ENCODE measurements around the gene KLHL41.
"Not testable (repeated sequence)": the region's sequence is repeated elsewhere in the genome, so short reads cannot be mapped to it uniquely, and the experiment has no call there.

Gene KLHL41

DNA sequence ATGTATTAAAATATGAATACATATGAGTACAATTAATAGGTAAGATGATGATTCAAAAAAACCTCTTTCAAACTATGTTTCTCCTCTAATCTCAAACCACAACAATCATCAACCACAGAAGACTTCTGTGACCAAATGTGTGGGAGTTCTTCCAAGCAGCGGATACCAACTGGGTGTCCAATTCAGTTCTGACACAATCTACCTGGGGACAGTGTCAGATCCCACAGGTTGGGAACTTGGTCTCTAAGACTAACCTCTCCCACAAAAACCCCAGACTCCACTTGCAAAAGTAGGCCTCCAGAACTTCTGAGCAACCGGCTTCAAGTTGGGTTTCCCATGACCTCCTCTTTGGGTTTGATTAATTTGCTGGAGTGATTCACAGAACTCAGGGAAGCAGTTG, 37.3 kb downstream of the KLHL41 start:
- TF ChIP-seq, protein P1, sequence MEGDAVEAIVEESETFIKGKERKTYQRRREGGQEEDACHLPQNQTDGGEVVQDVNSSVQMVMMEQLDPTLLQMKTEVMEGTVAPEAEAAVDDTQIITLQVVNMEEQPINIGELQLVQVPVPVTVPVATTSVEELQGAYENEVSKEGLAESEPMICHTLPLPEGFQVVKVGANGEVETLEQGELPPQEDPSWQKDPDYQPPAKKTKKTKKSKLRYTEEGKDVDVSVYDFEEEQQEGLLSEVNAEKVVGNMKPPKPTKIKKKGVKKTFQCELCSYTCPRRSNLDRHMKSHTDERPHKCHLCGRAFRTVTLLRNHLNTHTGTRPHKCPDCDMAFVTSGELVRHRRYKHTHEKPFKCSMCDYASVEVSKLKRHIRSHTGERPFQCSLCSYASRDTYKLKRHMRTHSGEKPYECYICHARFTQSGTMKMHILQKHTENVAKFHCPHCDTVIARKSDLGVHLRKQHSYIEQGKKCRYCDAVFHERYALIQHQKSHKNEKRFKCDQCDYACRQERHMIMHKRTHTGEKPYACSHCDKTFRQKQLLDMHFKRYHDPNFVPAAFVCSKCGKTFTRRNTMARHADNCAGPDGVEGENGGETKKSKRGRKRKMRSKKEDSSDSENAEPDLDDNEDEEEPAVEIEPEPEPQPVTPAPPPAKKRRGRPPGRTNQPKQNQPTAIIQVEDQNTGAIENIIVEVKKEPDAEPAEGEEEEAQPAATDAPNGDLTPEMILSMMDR (IDR thresholded peaks at IDR 0.05; ENCODE audit: low read depth, low read length), result no peak
- no peak overlapping the region for H3K4me3 ChIP-seq (ENCODE audit: low read depth, low read length)

DNA sequence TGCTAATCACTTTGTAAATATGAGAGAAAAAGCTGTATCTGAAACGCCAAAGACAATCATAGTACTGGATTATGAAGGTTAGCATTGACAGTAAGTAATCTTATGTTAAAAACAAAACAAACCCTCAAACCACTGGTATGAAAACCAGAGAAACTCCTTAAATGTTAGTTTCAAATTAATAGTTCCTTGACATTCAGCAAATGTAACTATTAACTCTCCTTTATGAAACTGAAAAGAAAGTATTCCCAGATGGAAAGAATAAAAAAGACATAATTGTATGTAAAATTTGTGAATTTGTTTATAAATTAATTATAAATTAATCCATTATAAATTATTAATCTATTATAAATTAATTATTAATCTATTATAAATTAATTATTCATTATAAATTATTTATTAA, 51.9 kb downstream of the KLHL41 start:
- no peak overlapping the region for H3K4me3 ChIP-seq (ENCODE audit: low read depth, low read length)
- TF ChIP-seq, protein P1 (IDR thresholded peaks at IDR 0.05; ENCODE audit: low read depth, low read length), result no peak

DNA sequence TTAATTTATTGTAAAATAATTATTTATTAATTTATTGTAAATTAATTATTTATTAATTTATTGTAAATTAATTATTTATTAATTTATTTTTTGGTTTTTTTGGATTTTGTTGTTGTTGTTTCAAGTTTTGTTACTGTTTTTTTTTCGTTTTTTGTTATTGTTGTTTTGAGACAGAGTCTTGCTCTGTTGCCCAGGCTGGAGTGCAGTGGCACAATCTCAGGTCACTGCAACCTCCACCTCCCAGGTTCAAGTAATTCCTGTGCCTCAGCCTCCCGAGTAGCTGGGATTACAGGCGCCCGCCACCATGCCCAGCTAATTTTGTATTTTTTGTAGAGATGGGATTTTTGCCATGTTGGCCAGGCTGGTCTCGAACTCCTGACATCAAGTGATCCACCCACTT, 52.6 kb downstream of the KLHL41 start:
- not testable (repeated sequence) for H3K4me3 ChIP-seq (ENCODE audit: low read depth, low read length)

DNA sequence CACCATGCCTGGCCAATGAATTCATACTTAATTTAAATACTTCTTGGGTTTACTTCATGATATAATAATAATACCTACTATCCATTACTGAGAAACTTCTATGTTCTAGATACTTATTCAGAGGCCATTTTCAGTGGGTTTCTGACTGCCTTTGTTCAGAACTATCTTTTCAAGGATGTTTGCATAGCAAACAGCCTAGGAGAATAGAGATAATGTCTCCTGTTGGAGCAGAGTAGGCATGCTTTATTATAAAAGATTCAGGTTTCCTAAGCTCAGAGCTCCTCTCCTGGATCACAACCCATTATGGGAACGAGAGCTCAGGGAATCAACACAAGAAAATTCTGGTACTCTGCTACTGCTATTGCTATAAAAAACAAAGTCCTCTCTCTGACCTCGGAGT, 53.0 kb downstream of the KLHL41 start:
- TF ChIP-seq, protein P1 (IDR thresholded peaks at IDR 0.05; ENCODE audit: low read depth, low read length), result no peak
- no peak overlapping the region for H3K4me3 ChIP-seq (ENCODE audit: low read depth, low read length)

DNA sequence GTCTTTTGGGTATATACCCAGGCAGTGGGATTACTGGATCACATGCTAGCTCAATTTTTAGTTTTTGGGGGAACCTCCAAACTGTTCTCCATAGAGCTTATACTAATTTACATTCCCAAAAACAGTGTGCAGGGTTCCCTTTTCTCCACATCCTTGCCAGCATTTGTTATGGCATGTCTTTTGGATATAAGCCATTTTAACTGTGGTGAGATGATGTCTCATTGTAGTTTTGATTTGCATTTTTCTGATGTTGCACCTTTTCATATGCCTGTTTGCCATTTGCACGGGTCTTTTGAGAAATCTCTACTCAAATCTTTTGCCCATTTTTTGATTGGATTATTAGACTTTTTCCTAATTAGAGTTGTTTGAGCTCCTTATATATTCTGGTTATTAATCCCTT, 56.2 kb downstream of the KLHL41 start:
- H3K4me3 ChIP-seq (ENCODE audit: low read depth, low read length), result no peak overlapping the region
- TF ChIP-seq, protein P1 (IDR thresholded peaks at IDR 0.05; ENCODE audit: low read depth, low read length), result no peak

DNA sequence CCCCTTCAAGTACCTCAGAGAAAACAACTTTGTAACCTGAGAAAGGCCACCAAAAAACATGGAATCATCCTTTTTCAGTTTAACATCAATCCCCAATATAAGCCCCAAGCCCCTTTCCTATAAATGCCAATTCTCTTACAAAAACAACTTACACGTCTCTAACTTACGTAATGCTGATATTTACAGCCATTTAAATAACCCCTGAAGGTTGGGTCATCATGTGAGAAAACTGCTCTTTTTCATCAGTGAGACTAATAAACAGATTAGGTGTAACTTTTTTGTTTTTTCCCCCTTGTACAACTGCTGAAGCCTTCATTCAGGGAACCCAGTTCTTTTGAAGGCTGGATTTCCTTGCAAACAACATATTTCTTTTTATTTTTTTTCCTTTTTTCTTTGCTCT, 60.4 kb downstream of the KLHL41 start:
- TF ChIP-seq, protein P1 (IDR thresholded peaks at IDR 0.05; ENCODE audit: low read depth, low read length), result no peak
- H3K4me3 ChIP-seq (ENCODE audit: low read depth, low read length), result no peak overlapping the region

DNA sequence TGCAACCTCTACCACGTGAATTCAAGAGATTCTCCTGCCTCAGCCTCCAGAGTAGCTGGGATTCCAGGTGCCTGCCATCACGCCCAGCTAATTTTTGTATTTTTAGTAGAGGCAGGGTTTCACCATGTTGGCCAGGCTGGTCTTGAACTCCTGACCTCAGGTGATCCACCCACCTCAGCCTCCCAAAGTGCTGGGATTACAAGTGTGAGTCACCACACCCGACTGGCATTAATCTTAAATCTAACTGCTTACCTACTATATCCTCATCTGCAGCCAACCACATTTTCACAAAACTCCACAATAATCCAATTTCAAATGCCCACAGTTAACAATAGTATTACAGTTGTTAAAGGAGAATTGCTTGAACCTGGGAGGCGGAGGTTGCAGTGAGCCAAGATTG, 61.2 kb downstream of the KLHL41 start:
- not testable (repeated sequence) for H3K4me3 ChIP-seq (ENCODE audit: low read depth, low read length)

DNA sequence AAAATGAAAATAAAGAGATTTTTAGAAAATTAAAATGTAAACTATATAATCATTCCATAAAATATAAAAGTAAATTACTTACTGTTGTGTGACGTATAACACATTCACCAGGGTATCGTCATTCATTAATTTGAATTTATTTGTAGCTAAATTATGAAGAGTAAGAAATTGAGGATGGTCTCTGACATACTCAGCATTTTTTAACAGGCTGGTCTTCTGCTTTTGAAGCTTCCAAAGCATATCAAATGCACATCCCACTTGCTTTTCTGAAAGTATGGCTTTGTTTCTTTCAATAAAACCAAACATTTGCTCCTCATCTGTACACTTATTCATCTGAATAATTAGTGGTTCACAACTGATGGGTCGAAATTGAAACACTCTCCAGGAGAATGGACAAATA, 62.1 kb downstream of the KLHL41 start:
- H3K4me3 ChIP-seq (ENCODE audit: low read depth, low read length), result no peak overlapping the region
- TF ChIP-seq, protein P1 (IDR thresholded peaks at IDR 0.05; ENCODE audit: low read depth, low read length), result no peak

DNA sequence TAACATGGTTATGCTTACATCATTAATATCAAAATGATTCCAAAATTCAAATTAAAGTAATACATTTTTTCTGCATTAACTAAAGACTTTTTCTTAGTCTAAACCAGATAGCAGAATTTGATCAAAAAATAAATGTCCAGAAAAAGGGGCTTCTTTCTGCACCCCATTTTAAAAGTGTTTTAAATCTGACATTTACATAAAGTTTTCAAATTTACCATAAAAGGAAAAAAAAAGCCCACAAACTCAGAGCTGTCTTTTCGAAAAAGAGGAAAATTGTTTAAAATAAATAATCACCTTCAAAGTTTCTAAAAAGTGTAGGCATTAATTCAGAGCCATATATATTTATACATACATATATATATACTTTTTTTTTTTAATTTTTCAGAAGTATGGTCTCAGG, 62.7 kb downstream of the KLHL41 start:
- TF ChIP-seq, protein P1 (IDR thresholded peaks at IDR 0.05; ENCODE audit: low read depth, low read length), result no peak
- no peak overlapping the region for H3K4me3 ChIP-seq (ENCODE audit: low read depth, low read length)
